Measurements from ENCODE around the gene CDKN2D.

CDKN2D gene

GRCh38 chr19:10521461-10522171 lies 47.2 kb downstream of the CDKN2D start:
- DNase-seq (ENCODE audit: low read depth in 1 of 2, low spot score in 1 of 2) = no peak

- DNase-seq (ENCODE audit: low read depth in 1 of 2, low spot score in 1 of 2) = no peak
Observed at GRCh38 chr19:10520652-10521318, 48.0 kb downstream of the CDKN2D start.

GRCh38 chr19:10519421-10519820 lies 49.4 kb downstream of the CDKN2D start:
- no peak for DNase-seq (ENCODE audit: low read depth in 1 of 2, low spot score in 1 of 2)

- DNase-seq (ENCODE audit: low read depth in 1 of 2, low spot score in 1 of 2) = no peak
Observed at GRCh38 chr19:10518444-10519361, 50.1 kb downstream of the CDKN2D start.

- DNase-seq (ENCODE audit: low read depth in 1 of 2, low spot score in 1 of 2) = no peak
Observed at GRCh38 chr19:10517760-10518443, 50.9 kb downstream of the CDKN2D start.

- no peak for DNase-seq (ENCODE audit: low read depth in 1 of 2, low spot score in 1 of 2)
Observed at GRCh38 chr19:10517361-10517759, 51.4 kb downstream of the CDKN2D start, which contains the start of gene S1PR5. S1PR5 (minus strand) TSS chr19:10517447; CDS start chr19:10515011, 2,436 bp downstream.

GRCh38 chr19:10516671-10517286 lies 52.0 kb downstream of the CDKN2D start:
- no peak for DNase-seq (ENCODE audit: low read depth in 1 of 2, low spot score in 1 of 2)

All from activated T-helper 1 cell treated with anti-CD3 and anti-CD28 coated beads, Interleukin-2, amount 50 U/mL, for 16 hours (primary cell).